ENCODE measurements around the gene PRSS36. TPM values are rescaled to one million over a fixed set of nuclear protein-coding genes. Genes with fewer than 3 reads are reported as not detected.

The PRSS36 gene
- total and polyA plus RNA-seq, 9 of the 15 experiments (the other 6 are each of a cell fraction or from before 2014, with no cell fraction given) = 0.09 to 1.2 (median 0.54) TPM; not detected in 2

- ChIA-PET CTCF (ENCODE audit: low intra/inter-chr PET ratio) (no interaction called here), POLR2A (interaction anchor here (0.6 to 4.2 kb wide), 8 partner anchors 9 to 45 kb away, joined by 3 to 23 read pairs (median 4); partner anchors contain the start of genes FUS and KAT8)
- no peaks in the 10 kb centered on the region for H3K9me1 ChIP-seq (ENCODE audit: control insufficient read depth, insufficient read depth, low read length)
- WGBS (ENCODE audit: insufficient coverage, low coverage, missing lambda C conversion rate) = 32% methylated on average over 12 of the region's 18 CpGs
- H3K27me3 ChIP-seq (ENCODE audit: control insufficient read depth in 2 of 2, insufficient read depth in 2 of 2, low read length in 2 of 2) = no peaks in the 10 kb centered on the region
- no peaks in the 10 kb centered on the region for H3K79me2 ChIP-seq (ENCODE audit: control insufficient read depth, insufficient read depth, low read length)
- TSS peak; percentile 53 for BruUV-seq (replicated peaks)
- H3K27ac ChIP-seq (ENCODE audit: extremely low read depth, low read depth, low read length) = peak overlapping the region; percentile 41; the same call in 1 of the 3 replicates
- no peaks in the 10 kb centered on the region for H3K9me3 ChIP-seq (replicated peaks; ENCODE audit: control insufficient read depth, insufficient read depth, low read depth, low read length)
- ATAC-seq (peak; percentile 81), DNase-seq (ENCODE audit: extremely low read depth in 1 of 4, low spot score in 3 of 4) (peak in 2 of 4 experiments; percentile 19 to 48), FAIRE-seq (peak; percentile 67)
- in situ Hi-C loops (cut with MboI) = no loop called here
- intact Hi-C loops (cut with micrococcal nuclease) = no loop called here
- H2AFZ ChIP-seq (ENCODE audit: low read depth, low read length) = peak overlapping the region; percentile 65
- peak overlapping the region; percentile 81 for H3K4me2 ChIP-seq (ENCODE audit: insufficient read depth, low read length)
- no peaks in the 10 kb centered on the region for H4K20me1 ChIP-seq (replicated peaks; ENCODE audit: control insufficient read depth, insufficient read depth, low read length)
- peak overlapping the region; percentile 36 to 87 for H3K9ac ChIP-seq (ENCODE audit: insufficient read depth in 1 of 2, low read depth in 2 of 2, low read length in 2 of 2)
- H3K4me1 ChIP-seq (replicated peaks in 1 of 2; ENCODE audit: control insufficient read depth in 2 of 2, insufficient read depth in 2 of 2, low read length in 2 of 2) = peaks cover 31 to 79% of the 10 kb centered on the region in 2 experiments
- peak overlapping the region; percentile 26; the same call in 1 of the 2 replicates for H3K4me3 ChIP-seq
- H3K36me3 ChIP-seq (ENCODE audit: control insufficient read depth, insufficient read depth, low read length) = peaks cover 27% of the 10 kb centered on the region; the same call in 2 of the 3 replicates
- no peak for TF ChIP-seq POLR2AphosphoS2 (IDR thresholded peaks at IDR 0.05; ENCODE audit: low read length)
- TF ChIP-seq DDX20 (tag; IDR thresholded peaks at IDR 0.05; ENCODE audit: low read depth) = no peak
- peak; percentile 13; the same call in 1 of the 2 replicates for TF ChIP-seq RBFOX2 (IDR thresholded peaks at IDR 0.05; ENCODE audit: low read depth, low read length)
- TF ChIP-seq BRD9 (IDR thresholded peaks at IDR 0.05; ENCODE audit: low read depth, partially characterized antibody) = no peak
- TF ChIP-seq CEBPG (CRISPR knock-in tag; IDR thresholded peaks at IDR 0.05) = peak; percentile 56; the same call in 1 of the 2 replicates
- peak; percentile 51 to 58; a peak in 2 of 4 replicates for TF ChIP-seq CEBPG (tag; conservative IDR thresholded peaks at IDR 0.05 in 1 of 2, IDR thresholded peaks at IDR 0.05 in 1 of 2)
- TF ChIP-seq PBX2 (CRISPR knock-in tag; IDR thresholded peaks at IDR 0.05; ENCODE audit: low read depth) = no peak
- no peak for TF ChIP-seq PBX2 (tag; conservative IDR thresholded peaks at IDR 0.05; ENCODE audit: low read depth)
- TF ChIP-seq TOE1 (IDR thresholded peaks at IDR 0.05; ENCODE audit: borderline replicate concordance) = peak; percentile 83; the same call in 1 of the 2 replicates
- no peak for TF ChIP-seq TOE1 (CRISPR knock-in tag; IDR thresholded peaks at IDR 0.05; ENCODE audit: borderline replicate concordance, low read depth)
- TF ChIP-seq USF2 (CRISPR knock-in tag; IDR thresholded peaks at IDR 0.05) = peak; percentile 86
- TF ChIP-seq ARID4B (CRISPR knock-in tag; IDR thresholded peaks at IDR 0.05) = peak; percentile 40; the same call in 1 of the 2 replicates
These were observed 15.0 kb downstream of the PRSS36 start for GRCh38 chr16:31134625-31135534.

Data from K562 (cell line).